Neural cell (in vitro differentiated cells): ENCODE data around the gene DNAAF9. TPM values are rescaled to one million over a fixed set of nuclear protein-coding genes. Genes with fewer than 3 reads are reported as not detected.

Source experiments
- H2AFZ ChIP-seq: fragments of 200-600, 300-800 bp; sonication (generic), shearing (Covaris generic); 2 replicates; pipeline ENCODE4 v1.6.0; 2014; ENCODE audit warnings: low read depth, mild to moderate bottlenecking, antibody characterized with exemption, low read length, moderate library complexity
- H3F3A ChIP-seq: fragments of 200-600 bp; shearing (Covaris generic); 2 replicates; pipeline ENCODE4 v1.6.1; 2016; ENCODE audit warnings: mild to moderate bottlenecking, moderate library complexity, mixed read lengths, antibody characterized with exemption, low read length; ENCODE audit not compliant: insufficient read depth, poor library complexity, severe bottlenecking
- H3K27ac ChIP-seq: fragments of 200-600, 300-800 bp; sonication (generic), shearing (Covaris generic); 2 replicates; pipeline ENCODE4 v1.5.1; 2014; ENCODE audit warnings: mild to moderate bottlenecking, low read length, moderate library complexity
- H3K27me3 ChIP-seq: fragments of 300-800, 200-600 bp; sonication (generic), shearing (Covaris generic); 2 replicates; pipeline ENCODE4 v1.6.0; 2014; ENCODE audit warnings: mild to moderate bottlenecking, low read depth, low read length, moderate library complexity; ENCODE audit not compliant: insufficient read depth
- H3K36me3 ChIP-seq: fragments of 300-800, 200-600 bp; sonication (generic), shearing (Covaris generic); 2 replicates; pipeline ENCODE4 v1.5.1; 2014; ENCODE audit warnings: mild to moderate bottlenecking, antibody characterized with exemption, low read length, moderate library complexity; ENCODE audit not compliant: insufficient read depth
- H3K4me2 ChIP-seq: fragments of 300-800, 200-600 bp; sonication (generic), shearing (Covaris generic); 2 replicates; pipeline ENCODE4 v1.6.0; 2014; ENCODE audit warnings: mild to moderate bottlenecking, low read length
- H3K4me3 ChIP-seq: fragments of 300-800, 200-600 bp; sonication (generic), shearing (Covaris generic); 2 replicates; pipeline ENCODE4 v1.5.1; 2014; ENCODE audit warnings: mild to moderate bottlenecking, low read length, moderate library complexity
- H3K79me2 ChIP-seq: fragments of 200-600 bp; shearing (Covaris generic); replicated peaks from 2 replicates; pipeline ENCODE4 v1.6.0; 2014; ENCODE audit warnings: mild to moderate bottlenecking, low read length, moderate library complexity; ENCODE audit not compliant: insufficient read depth
- H3K9ac ChIP-seq: fragments of 300-800, 200-600 bp; sonication (generic), shearing (Covaris generic); 2 replicates; pipeline ENCODE4 v1.6.1; 2016; ENCODE audit warnings: mild to moderate bottlenecking, low read length, mixed read lengths
- H3K9me2 ChIP-seq: fragments of 200-600 bp; shearing (Covaris generic); 2 replicates; pipeline ENCODE4 v1.6.1; 2016; ENCODE audit warnings: mild to moderate bottlenecking, low read length, mixed read lengths; ENCODE audit not compliant: insufficient read depth
- H3K9me3 ChIP-seq: fragments of 200-600, 300-800 bp; sonication (generic), shearing (Covaris generic); 2 replicates; pipeline ENCODE4 v1.6.1; 2016; ENCODE audit warnings: mild to moderate bottlenecking, mixed run types, low read length, moderate library complexity, mixed read lengths
- H4K20me1 ChIP-seq: fragments of 200-600 bp; shearing (Covaris generic); 2 replicates; pipeline ENCODE4 v1.6.1; 2016; ENCODE audit warnings: mild to moderate bottlenecking, mixed run types; ENCODE audit not compliant: insufficient read depth
- EP300 ChIP-seq: fragments of 450-650 bp; conservative IDR thresholded peaks from 2 replicates; pipeline ENCODE4 v1.6.1; 2014; ENCODE audit warnings: antibody characterized with exemption, mild to moderate bottlenecking, moderate library complexity; ENCODE audit not compliant: poor library complexity, severe bottlenecking
- EZH2 ChIP-seq: fragments of 200-600, 300-800 bp; shearing (Covaris generic), sonication (generic); IDR thresholded peaks from 2 replicates; pipeline ENCODE4 v1.6.1; 2014; ENCODE audit warnings: antibody characterized with exemption, low read length, borderline replicate concordance, mild to moderate bottlenecking; ENCODE audit not compliant: insufficient read depth, poor library complexity, severe bottlenecking
- MXI1 ChIP-seq: fragments of 450-650 bp; conservative IDR thresholded peaks from 2 replicates; pipeline ENCODE4 v1.6.1; 2014; ENCODE audit warnings: antibody characterized with exemption, mild to moderate bottlenecking; ENCODE audit not compliant: poor library complexity, severe bottlenecking
- POLR2AphosphoS5 ChIP-seq: IDR thresholded peaks from 2 replicates; pipeline ENCODE4 v1.6.1; 2012
- RAD21 ChIP-seq: fragments of 450-650 bp; conservative IDR thresholded peaks from 2 replicates; pipeline ENCODE4 v1.6.1; 2014; ENCODE audit warnings: antibody characterized with exemption, mild to moderate bottlenecking, moderate library complexity
- SMC3 ChIP-seq: fragments of 450-650 bp; conservative IDR thresholded peaks from 2 replicates; pipeline ENCODE4 v1.6.1; 2014; ENCODE audit warnings: antibody characterized with exemption, mild to moderate bottlenecking, moderate library complexity; ENCODE audit not compliant: poor library complexity
- TAF1 ChIP-seq: IDR thresholded peaks from 2 replicates; pipeline ENCODE4 v1.6.1; 2012; ENCODE audit warnings: low read depth
- polyA plus RNA-seq: library from polyadenylated mRNA; depleted of rRNA; stranded (reverse); fragments of >200 nt; gene quantifications from 2 replicates; pipeline ENCODE4 v1.2.3, GENCODE V29; 2014
- TF ChIP-seq, protein P1 (sequence below): fragments of 450-650 bp; IDR thresholded peaks from 2 replicates; pipeline ENCODE4 v1.5.1; 2014; ENCODE audit warnings: antibody characterized with exemption, mild to moderate bottlenecking, moderate library complexity; ENCODE audit not compliant: poor library complexity, severe bottlenecking
- TF ChIP-seq, protein P2 (sequence below): IDR thresholded peaks from 2 replicates; pipeline ENCODE4 v1.6.1; 2012; ENCODE audit warnings: borderline replicate concordance

The DNAAF9 gene
- polyA plus RNA-seq, 1 donor from 2014 or later: 58.0 TPM

DNA sequence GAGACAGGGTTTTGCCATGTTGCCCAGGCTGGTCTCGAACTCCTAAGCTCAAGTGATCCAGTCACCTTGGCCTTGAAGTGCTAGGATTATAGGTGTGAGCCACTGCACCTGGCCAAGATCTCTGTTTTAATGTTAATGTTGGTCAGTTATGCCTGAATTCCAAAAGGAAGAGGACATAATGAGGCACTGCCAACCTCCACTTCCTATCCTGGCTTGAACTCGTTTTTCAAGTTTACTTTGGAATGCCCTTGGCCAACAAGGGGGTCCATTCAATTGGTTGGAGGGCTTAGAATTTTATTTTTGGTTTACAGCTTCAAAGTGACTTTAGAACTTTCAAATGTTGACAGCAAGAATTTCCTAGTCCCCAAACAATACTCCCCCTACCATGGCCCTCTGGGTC, 29.8 kb downstream of the DNAAF9 start:
- Histone ChIP-seq H3K27me3 (no peaks in the 10 kb centered on the region), H3K9me2 (no peaks in the 10 kb centered on the region), H3K9ac (no peak overlapping the region), H3K4me3 (no peak overlapping the region), H4K20me1 (no peaks in the 10 kb centered on the region), H2AFZ (no peak overlapping the region), H3F3A (no peaks in the 10 kb centered on the region), H3K27ac (no peak overlapping the region), H3K79me2 (peaks cover 4% of the 10 kb centered on the region), H3K4me2 (no peak overlapping the region), H3K36me3 (peaks cover 9% of the 10 kb centered on the region), H3K9me3 (no peaks in the 10 kb centered on the region)
- TF ChIP-seq MXI1: no peak
- no peak for TF ChIP-seq POLR2AphosphoS5
- TF ChIP-seq TAF1: no peak
- TF ChIP-seq EZH2: no peak
- TF ChIP-seq EP300: no peak

DNA sequence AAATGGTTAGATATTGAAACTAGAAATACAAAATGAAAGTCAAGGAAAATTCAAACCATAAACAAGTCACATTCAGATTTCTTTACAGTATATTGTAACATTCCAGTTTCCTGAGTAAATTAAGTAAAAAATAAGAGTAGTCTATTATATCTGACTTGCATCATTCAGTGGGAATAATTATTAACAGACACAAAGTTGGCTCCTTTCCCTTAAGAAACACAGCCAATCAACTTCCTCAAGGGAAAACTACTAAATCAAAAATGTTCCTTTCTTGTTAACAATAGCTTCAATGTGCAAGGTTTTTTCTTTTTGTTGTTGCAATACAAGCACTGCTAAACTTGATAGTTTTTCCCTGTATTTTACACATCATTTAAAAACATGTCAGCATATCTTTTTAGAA, 33.2 kb downstream of the DNAAF9 start:
- TF ChIP-seq MXI1 (no peak), POLR2AphosphoS5 (no peak), SMC3 (no peak), EZH2 (no peak), EP300 (no peak), TAF1 (no peak)
- TF ChIP-seq, protein P1, sequence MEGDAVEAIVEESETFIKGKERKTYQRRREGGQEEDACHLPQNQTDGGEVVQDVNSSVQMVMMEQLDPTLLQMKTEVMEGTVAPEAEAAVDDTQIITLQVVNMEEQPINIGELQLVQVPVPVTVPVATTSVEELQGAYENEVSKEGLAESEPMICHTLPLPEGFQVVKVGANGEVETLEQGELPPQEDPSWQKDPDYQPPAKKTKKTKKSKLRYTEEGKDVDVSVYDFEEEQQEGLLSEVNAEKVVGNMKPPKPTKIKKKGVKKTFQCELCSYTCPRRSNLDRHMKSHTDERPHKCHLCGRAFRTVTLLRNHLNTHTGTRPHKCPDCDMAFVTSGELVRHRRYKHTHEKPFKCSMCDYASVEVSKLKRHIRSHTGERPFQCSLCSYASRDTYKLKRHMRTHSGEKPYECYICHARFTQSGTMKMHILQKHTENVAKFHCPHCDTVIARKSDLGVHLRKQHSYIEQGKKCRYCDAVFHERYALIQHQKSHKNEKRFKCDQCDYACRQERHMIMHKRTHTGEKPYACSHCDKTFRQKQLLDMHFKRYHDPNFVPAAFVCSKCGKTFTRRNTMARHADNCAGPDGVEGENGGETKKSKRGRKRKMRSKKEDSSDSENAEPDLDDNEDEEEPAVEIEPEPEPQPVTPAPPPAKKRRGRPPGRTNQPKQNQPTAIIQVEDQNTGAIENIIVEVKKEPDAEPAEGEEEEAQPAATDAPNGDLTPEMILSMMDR: no peak
- no peak overlapping the region for H3K9ac ChIP-seq
- H3K36me3 ChIP-seq: peaks cover 18% of the 10 kb centered on the region
- H3K9me2 ChIP-seq: no peaks in the 10 kb centered on the region
- H3K9me3 ChIP-seq: no peaks in the 10 kb centered on the region
- no peaks in the 10 kb centered on the region for H3K27me3 ChIP-seq
- H2AFZ ChIP-seq: no peak overlapping the region
- H3F3A ChIP-seq: no peaks in the 10 kb centered on the region
- H3K4me3 ChIP-seq: no peak overlapping the region
- H3K4me2 ChIP-seq: no peak overlapping the region
- H3K79me2 ChIP-seq: no peaks in the 10 kb centered on the region
- no peaks in the 10 kb centered on the region for H4K20me1 ChIP-seq
- H3K27ac ChIP-seq: no peak overlapping the region

DNA sequence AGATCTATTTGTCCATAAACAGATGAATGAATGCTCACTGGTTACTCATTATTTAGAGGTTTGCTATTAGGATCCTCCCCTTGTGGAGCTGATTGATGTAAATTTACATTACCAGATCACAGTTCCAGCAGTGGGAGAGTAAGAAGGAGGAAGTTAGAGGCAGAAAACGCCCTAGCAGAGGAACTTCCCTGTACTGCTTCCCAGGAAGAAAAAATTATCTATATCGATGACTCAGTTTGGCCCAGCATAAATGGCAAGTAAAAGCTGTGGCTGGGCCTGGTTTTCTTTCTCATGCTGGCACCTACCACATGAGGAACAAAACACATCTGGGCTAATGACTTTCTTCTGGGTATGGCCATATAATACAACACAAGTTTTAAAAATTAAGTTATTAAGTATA, 35.7 kb downstream of the DNAAF9 start:
- no peaks in the 10 kb centered on the region for H3K9me3 ChIP-seq
- no peak overlapping the region for H3K27ac ChIP-seq
- H3K27me3 ChIP-seq: no peaks in the 10 kb centered on the region
- peaks cover 3% of the 10 kb centered on the region for H3F3A ChIP-seq
- H3K4me3 ChIP-seq: no peak overlapping the region
- no peak overlapping the region for H3K9ac ChIP-seq
- TF ChIP-seq, protein P1: no peak
- TF ChIP-seq RAD21: no peak
- no peak for TF ChIP-seq MXI1
- TF ChIP-seq EZH2: no peak
- TF ChIP-seq EP300: no peak
- TF ChIP-seq POLR2AphosphoS5: no peak
- no peak for TF ChIP-seq TAF1
- no peak for TF ChIP-seq SMC3
- TF ChIP-seq, protein P2, sequence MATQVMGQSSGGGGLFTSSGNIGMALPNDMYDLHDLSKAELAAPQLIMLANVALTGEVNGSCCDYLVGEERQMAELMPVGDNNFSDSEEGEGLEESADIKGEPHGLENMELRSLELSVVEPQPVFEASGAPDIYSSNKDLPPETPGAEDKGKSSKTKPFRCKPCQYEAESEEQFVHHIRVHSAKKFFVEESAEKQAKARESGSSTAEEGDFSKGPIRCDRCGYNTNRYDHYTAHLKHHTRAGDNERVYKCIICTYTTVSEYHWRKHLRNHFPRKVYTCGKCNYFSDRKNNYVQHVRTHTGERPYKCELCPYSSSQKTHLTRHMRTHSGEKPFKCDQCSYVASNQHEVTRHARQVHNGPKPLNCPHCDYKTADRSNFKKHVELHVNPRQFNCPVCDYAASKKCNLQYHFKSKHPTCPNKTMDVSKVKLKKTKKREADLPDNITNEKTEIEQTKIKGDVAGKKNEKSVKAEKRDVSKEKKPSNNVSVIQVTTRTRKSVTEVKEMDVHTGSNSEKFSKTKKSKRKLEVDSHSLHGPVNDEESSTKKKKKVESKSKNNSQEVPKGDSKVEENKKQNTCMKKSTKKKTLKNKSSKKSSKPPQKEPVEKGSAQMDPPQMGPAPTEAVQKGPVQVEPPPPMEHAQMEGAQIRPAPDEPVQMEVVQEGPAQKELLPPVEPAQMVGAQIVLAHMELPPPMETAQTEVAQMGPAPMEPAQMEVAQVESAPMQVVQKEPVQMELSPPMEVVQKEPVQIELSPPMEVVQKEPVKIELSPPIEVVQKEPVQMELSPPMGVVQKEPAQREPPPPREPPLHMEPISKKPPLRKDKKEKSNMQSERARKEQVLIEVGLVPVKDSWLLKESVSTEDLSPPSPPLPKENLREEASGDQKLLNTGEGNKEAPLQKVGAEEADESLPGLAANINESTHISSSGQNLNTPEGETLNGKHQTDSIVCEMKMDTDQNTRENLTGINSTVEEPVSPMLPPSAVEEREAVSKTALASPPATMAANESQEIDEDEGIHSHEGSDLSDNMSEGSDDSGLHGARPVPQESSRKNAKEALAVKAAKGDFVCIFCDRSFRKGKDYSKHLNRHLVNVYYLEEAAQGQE: no peak
- H3K4me2 ChIP-seq: no peak overlapping the region
- no peaks in the 10 kb centered on the region for H4K20me1 ChIP-seq
- no peaks in the 10 kb centered on the region for H3K9me2 ChIP-seq
- H3K79me2 ChIP-seq: no peaks in the 10 kb centered on the region
- no peak overlapping the region for H2AFZ ChIP-seq
- H3K36me3 ChIP-seq: peaks cover 18% of the 10 kb centered on the region
